Activated CD8-positive, alpha-beta T cell treated with anti-CD3 and anti-CD28 coated beads, Interleukin-2, amount 10 ng/mL, durations not matched to agents 7 days and 5 days (primary cell): Measurements from ENCODE around the gene ITM2B. TPM values are rescaled to one million over a fixed set of nuclear protein-coding genes. Genes with fewer than 3 reads are reported as not detected.
A peak's percentile ranks its signal among the peaks of the same experiment; 100 is the strongest.

Source experiments
- ATAC-seq: fragments of 150-1000 bp; cut with Tn5 transposase; one replicate; pipeline ENCODE4 v1.10.0; 2021; ENCODE audit warnings: moderate library complexity
- CTCF ChIA-PET: fragments of 350-600 bp; sonication (Branson Sonifier 250); formaldehyde crosslinking; loops from one replicate; lab custom pipeline; 2021; ENCODE audit warnings: antibody characterized with exemption; lab: Charles Lee
- POLR2A ChIA-PET: fragments of 350-600 bp; sonication (Branson Sonifier 250); formaldehyde crosslinking; loops from one replicate; lab custom pipeline; 2021; ENCODE audit warnings: antibody characterized with exemption; lab: Charles Lee
- DNase-seq: peaks from one replicate; pipeline ENCODE4 v3.0.0-alpha.2; 2020
- H3K27ac Mint-ChIP-seq: one replicate; pipeline ENCODE4 v1.8.0; 2021; ENCODE audit warnings: mild to moderate bottlenecking, mixed read lengths
- H3K27me3 Mint-ChIP-seq: one replicate; pipeline ENCODE4 v1.8.0; 2021; ENCODE audit warnings: low read depth, mixed read lengths
- H3K36me3 Mint-ChIP-seq: one replicate; pipeline ENCODE4 v1.8.0; 2021; ENCODE audit warnings: low read depth, mixed read lengths
- H3K4me1 Mint-ChIP-seq: one replicate; pipeline ENCODE4 v1.8.0; 2021; ENCODE audit warnings: low read depth, mixed read lengths
- H3K4me3 Mint-ChIP-seq: one replicate; pipeline ENCODE4 v1.8.0; 2021; ENCODE audit warnings: mild to moderate bottlenecking, mixed read lengths
- H3K9me3 Mint-ChIP-seq: one replicate; pipeline ENCODE4 v1.8.0; 2022; ENCODE audit warnings: mixed read lengths; ENCODE audit not compliant: insufficient read depth
- total RNA-seq, 2 experiments: library from RNA; stranded (reverse); gene quantifications; one replicate each; pipeline ENCODE4 v1.2.3, GENCODE V29; 2021

Gene ITM2B
- total RNA-seq, 2 experiments from 2014 or later = 243 to 244 TPM

DNA sequence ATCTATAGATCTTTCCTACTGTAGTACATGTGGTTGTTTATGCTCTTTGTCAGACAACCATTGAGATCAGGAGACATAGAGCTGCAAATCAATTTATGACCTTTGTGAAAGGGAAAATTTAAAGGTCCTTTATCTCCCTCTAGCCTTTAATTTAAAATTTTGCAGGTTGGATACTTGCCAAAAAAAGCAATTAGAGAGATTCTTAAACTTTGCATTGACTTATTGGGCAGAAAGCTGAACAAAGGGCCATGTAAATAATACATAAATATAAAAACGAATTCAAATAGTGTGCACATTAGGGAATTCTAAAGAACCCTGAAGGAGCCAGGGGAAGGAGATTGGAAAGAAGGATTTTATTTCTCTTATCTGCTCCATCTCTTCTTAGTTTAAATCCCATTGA, 48.5 kb downstream of the ITM2B start:
- no peaks in the 10 kb centered on the region for H3K4me1 Mint-ChIP-seq
- no peaks in the 10 kb centered on the region for H3K36me3 Mint-ChIP-seq
- POLR2A ChIA-PET = no interaction called here
- no peak overlapping the region for H3K4me3 Mint-ChIP-seq
- no peaks in the 10 kb centered on the region for H3K9me3 Mint-ChIP-seq
- no peak for DNase-seq
- peaks cover 5% of the 10 kb centered on the region for H3K27me3 Mint-ChIP-seq
- H3K27ac Mint-ChIP-seq = no peak overlapping the region
- no peak for ATAC-seq
- CTCF ChIA-PET = interaction anchor here (1.4 kb wide), 1 partner anchor 10 kb away, joined by 3 read pairs; no protein-coding TSS in a partner anchor

DNA sequence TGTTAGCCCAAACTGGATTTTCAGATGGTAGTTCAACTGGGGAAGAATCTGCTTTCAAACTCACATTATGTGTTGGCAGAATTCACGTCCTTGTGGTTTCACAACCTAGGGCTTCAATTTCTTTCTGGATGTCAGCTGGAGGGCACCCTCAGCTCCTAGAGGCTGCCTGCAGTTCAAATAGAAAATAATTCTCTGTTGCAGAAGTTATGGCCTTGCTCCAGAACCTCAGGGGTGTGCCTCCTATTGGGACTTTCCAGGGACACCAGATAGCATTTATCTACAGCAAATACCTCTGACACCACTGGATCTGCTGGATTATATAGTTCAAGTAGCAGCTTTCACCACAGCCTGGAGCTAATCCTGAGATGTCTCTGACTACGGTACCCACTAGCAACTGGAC, 58.7 kb downstream of the ITM2B start:
- POLR2A ChIA-PET = interaction anchor here (1.8 kb wide), 1 partner anchor 12 kb away, joined by 12 read pairs; the partner anchor contains the start of gene RB1
- Mint-ChIP-seq H3K9me3 (no peaks in the 10 kb centered on the region), H3K36me3 (no peaks in the 10 kb centered on the region), H3K27me3 (peaks cover 16% of the 10 kb centered on the region), H3K4me1 (peaks cover 9% of the 10 kb centered on the region), H3K27ac (no peak overlapping the region), H3K4me3 (no peak overlapping the region)
- ATAC-seq (no peak), DNase-seq (no peak)
- CTCF ChIA-PET = interaction anchor here (0.8 to 1.3 kb wide), 4 partner anchors 10 to 284 kb away, joined by 3 to 4 read pairs (median 3); no protein-coding TSS in a partner anchor

- CTCF ChIA-PET = interaction anchor here (0.6 kb wide), 1 partner anchor 37 kb away, joined by 3 read pairs; no protein-coding TSS in a partner anchor
- peaks cover 16% of the 10 kb centered on the region for H3K27me3 Mint-ChIP-seq
- H3K36me3 Mint-ChIP-seq = no peaks in the 10 kb centered on the region
- no peak for ATAC-seq
- H3K4me3 Mint-ChIP-seq = no peak overlapping the region
- H3K27ac Mint-ChIP-seq = no peak overlapping the region
- no peak for DNase-seq
- POLR2A ChIA-PET = interaction anchor here (1.8 kb wide), 1 partner anchor 11 kb away, joined by 6 read pairs; the partner anchor contains the start of gene RB1
- no peaks in the 10 kb centered on the region for H3K9me3 Mint-ChIP-seq
- peaks cover 15% of the 10 kb centered on the region for H3K4me1 Mint-ChIP-seq
Measured at GRCh38 chr13:48292650-48293049, 59.6 kb downstream of the ITM2B start.

DNA sequence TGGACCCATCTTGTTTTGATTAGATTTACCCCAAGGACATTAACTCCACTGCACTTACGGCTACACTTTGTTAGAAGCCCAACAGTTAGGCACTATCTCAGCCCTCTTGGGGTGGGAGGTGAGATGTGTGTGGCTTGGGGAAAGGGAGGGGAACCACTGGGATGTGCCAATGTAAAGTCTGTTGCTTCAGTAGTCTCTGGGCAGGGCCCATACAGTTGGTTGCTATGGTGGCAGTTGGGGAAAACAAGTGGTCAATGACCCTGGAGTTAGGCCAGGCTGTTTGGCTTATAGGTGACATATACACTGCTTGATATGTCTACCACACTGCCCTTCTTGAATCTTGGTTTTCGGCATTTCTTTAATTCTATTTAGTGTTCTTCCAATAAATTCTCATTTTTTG, 61.6 kb downstream of the ITM2B start:
- Mint-ChIP-seq H3K4me1 (peaks cover 17% of the 10 kb centered on the region), H3K9me3 (no peaks in the 10 kb centered on the region), H3K36me3 (no peaks in the 10 kb centered on the region), H3K27me3 (peaks cover 8% of the 10 kb centered on the region), H3K4me3 (no peak overlapping the region), H3K27ac (no peak overlapping the region)
- POLR2A ChIA-PET = no interaction called here
- CTCF ChIA-PET = interaction anchor here (1.1 kb wide), 1 partner anchor 8 kb away, joined by 4 read pairs; no protein-coding TSS in a partner anchor
- DNase-seq = no peak
- ATAC-seq = no peak

GRCh38 chr13:48295271-48295670, 62.3 kb downstream of the ITM2B start:
- no peaks in the 10 kb centered on the region for H3K36me3 Mint-ChIP-seq
- ATAC-seq = no peak
- DNase-seq = no peak
- ChIA-PET POLR2A (no interaction called here), CTCF (no interaction called here)
- no peak overlapping the region for H3K4me3 Mint-ChIP-seq
- H3K9me3 Mint-ChIP-seq = no peaks in the 10 kb centered on the region
- peaks cover 19% of the 10 kb centered on the region for H3K4me1 Mint-ChIP-seq
- no peak overlapping the region for H3K27ac Mint-ChIP-seq
- H3K27me3 Mint-ChIP-seq = peaks cover 6% of the 10 kb centered on the region

DNA sequence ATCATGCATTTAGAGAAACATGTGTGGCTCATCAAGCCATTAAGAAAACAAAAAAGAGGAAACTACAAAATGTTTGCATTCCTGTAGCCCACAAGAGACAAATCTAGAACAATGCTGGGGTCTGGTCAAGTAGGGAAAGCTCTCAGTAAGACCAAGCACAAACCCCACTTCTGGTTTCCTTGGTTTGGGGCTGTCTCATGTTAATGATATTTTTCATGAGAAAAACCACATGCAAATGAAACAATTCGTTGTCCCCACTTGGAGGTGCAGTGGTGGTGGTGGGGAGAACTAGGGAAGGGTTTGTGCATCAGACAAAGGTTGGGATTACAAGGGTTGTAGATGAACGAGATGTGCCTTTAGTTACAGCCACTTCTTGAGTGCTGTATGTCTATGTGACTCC, 63.5 kb downstream of the ITM2B start:
- H3K4me1 Mint-ChIP-seq = peaks cover 19% of the 10 kb centered on the region
- DNase-seq (no peak), ATAC-seq (no peak)
- ChIA-PET CTCF (no interaction called here), POLR2A (no interaction called here)
- no peaks in the 10 kb centered on the region for H3K9me3 Mint-ChIP-seq
- peaks cover 2% of the 10 kb centered on the region for H3K27me3 Mint-ChIP-seq
- no peak overlapping the region for H3K4me3 Mint-ChIP-seq
- peaks cover 2% of the 10 kb centered on the region for H3K36me3 Mint-ChIP-seq
- H3K27ac Mint-ChIP-seq = peak overlapping the region; percentile 8

- H3K4me1 Mint-ChIP-seq = peaks cover 20% of the 10 kb centered on the region
- ChIA-PET CTCF (no interaction called here), POLR2A (interaction anchor here (0.6 kb wide), 1 partner anchor 37 kb away, joined by 3 read pairs; no protein-coding TSS in a partner anchor)
- no peaks in the 10 kb centered on the region for H3K9me3 Mint-ChIP-seq
- peaks cover 2% of the 10 kb centered on the region for H3K36me3 Mint-ChIP-seq
- no peak overlapping the region for H3K4me3 Mint-ChIP-seq
- ATAC-seq (no peak), DNase-seq (no peak)
- H3K27ac Mint-ChIP-seq = no peak overlapping the region
- peaks cover 2% of the 10 kb centered on the region for H3K27me3 Mint-ChIP-seq
Measured at GRCh38 chr13:48297131-48297786, 64.3 kb downstream of the ITM2B start.

- peaks cover 9% of the 10 kb centered on the region for H3K36me3 Mint-ChIP-seq
- POLR2A ChIA-PET = no interaction called here
- DNase-seq = no peak
- no peak overlapping the region for H3K27ac Mint-ChIP-seq
- peaks cover 2% of the 10 kb centered on the region for H3K27me3 Mint-ChIP-seq
- peaks cover 28% of the 10 kb centered on the region for H3K4me1 Mint-ChIP-seq
- H3K4me3 Mint-ChIP-seq = no peak overlapping the region
- CTCF ChIA-PET = no interaction called here
- no peak for ATAC-seq
- H3K9me3 Mint-ChIP-seq = no peaks in the 10 kb centered on the region
Measured at GRCh38 chr13:48299591-48299990, 66.6 kb downstream of the ITM2B start.

- CTCF ChIA-PET = interaction anchor here (1.3 to 3.2 kb wide), 6 partner anchors 9 to 263 kb away, joined by 4 to 12 read pairs (median 6); partner anchors contain the start of gene MED4
- peak overlapping the region; percentile 94 for H3K4me3 Mint-ChIP-seq
- H3K27me3 Mint-ChIP-seq = no peaks in the 10 kb centered on the region
- peaks cover 27% of the 10 kb centered on the region for H3K36me3 Mint-ChIP-seq
- POLR2A ChIA-PET = interaction anchor here (0.6 to 2.0 kb wide), 11 partner anchors 9 to 266 kb away, joined by 3 to 12 read pairs (median 6); partner anchors contain the start of genes MED4, NUDT15 and RCBTB2
- peaks cover 29% of the 10 kb centered on the region for H3K4me1 Mint-ChIP-seq
- H3K9me3 Mint-ChIP-seq = no peaks in the 10 kb centered on the region
- H3K27ac Mint-ChIP-seq = peak overlapping the region; percentile 98
- DNase-seq (no peak), ATAC-seq (no peak)
Measured at GRCh38 chr13:48302871-48303358, 69.9 kb downstream of the ITM2B start.

DNA sequence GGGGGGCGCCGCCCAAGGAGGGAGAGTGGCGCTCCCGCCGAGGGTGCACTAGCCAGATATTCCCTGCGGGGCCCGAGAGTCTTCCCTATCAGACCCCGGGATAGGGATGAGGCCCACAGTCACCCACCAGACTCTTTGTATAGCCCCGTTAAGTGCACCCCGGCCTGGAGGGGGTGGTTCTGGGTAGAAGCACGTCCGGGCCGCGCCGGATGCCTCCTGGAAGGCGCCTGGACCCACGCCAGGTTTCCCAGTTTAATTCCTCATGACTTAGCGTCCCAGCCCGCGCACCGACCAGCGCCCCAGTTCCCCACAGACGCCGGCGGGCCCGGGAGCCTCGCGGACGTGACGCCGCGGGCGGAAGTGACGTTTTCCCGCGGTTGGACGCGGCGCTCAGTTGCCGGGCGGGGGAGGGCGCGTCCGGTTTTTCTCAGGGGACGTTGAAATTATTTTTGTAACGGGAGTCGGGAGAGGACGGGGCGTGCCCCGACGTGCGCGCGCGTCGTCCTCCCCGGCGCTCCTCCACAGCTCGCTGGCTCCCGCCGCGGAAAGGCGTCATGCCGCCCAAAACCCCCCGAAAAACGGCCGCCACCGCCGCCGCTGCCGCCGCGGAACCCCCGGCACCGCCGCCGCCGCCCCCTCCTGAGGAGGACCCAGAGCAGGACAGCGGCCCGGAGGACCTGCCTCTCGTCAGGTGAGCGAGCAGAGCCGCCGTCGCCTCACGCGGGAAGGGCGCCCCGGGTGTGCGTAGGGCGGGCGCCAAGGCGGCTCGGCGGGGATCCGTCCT, 70.5 kb downstream of the ITM2B start, which contains the start of gene RB1:
RB1 (plus strand) TSS at position 393 of the 784 bp plus-strand sequence; CDS start at position 555, 162 bp downstream.
- ChIA-PET CTCF (interaction anchor here (1.3 to 3.2 kb wide), 4 partner anchors 10 to 264 kb away, joined by 4 to 10 read pairs (median 6); partner anchors contain the start of gene MED4), POLR2A (interaction anchor here (0.8 to 2.0 kb wide), 13 partner anchors 10 to 464 kb away, joined by 3 to 12 read pairs (median 3); partner anchors contain the start of genes MED4, NUDT15 and RCBTB2)
- ATAC-seq (peak; percentile 85), DNase-seq (peak; percentile 94)
- Mint-ChIP-seq H3K36me3 (peaks cover 29% of the 10 kb centered on the region), H3K27me3 (no peaks in the 10 kb centered on the region), H3K4me3 (peak within 1 kb of the TSS; percentile 94), H3K9me3 (no peaks in the 10 kb centered on the region), H3K4me1 (peaks cover 29% of the 10 kb centered on the region), H3K27ac (peak within 1 kb of the TSS; percentile 98)

DNA sequence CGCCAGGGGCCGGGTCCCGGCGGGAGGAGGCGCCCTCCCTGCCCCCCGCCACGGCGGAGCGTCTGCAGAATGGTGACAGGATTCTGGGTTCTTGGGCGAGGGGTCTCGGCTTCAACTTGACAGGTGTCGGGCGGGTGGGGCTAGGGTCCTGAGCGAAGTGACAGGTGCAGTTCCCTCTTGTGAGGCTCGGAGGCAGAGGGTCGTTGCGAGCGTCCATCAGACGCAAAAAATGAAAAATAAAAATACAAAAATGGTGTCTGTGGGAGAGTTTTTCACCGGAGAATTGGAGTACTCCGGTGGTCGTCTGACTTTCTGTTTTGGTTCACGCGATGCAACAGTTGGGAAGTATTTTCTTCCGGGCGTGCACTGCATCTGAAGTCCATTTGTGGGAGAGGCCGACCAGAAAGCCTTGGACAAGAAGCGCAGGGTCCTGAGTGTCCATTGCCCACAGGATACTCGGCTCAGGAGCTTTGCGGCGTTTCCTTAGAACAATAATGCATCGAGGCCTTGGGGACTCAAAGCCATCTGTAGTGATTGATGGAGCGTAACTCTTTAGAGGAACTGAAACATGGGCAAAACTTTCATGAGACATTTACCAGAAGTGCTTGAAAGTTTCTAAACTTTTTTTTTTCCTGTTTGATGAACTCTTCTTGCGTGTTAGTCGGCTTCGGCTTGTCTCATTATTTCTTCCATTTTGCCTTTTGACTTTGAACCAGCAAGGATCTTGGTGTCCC, 71.3 kb downstream of the ITM2B start:
- peaks cover 31% of the 10 kb centered on the region for H3K36me3 Mint-ChIP-seq
- peak; percentile 51 for DNase-seq
- H3K4me1 Mint-ChIP-seq = peaks cover 32% of the 10 kb centered on the region
- ChIA-PET POLR2A (interaction anchor here (0.6 to 1.8 kb wide), 12 partner anchors 14 to 464 kb away, joined by 3 to 12 read pairs (median 3); partner anchors contain the start of gene MED4), CTCF (interaction anchor here (3.2 kb wide), 1 partner anchor 265 kb away, joined by 10 read pairs; no protein-coding TSS in a partner anchor)
- H3K27ac Mint-ChIP-seq = peak overlapping the region; percentile 98
- H3K27me3 Mint-ChIP-seq = no peaks in the 10 kb centered on the region
- peak overlapping the region; percentile 94 for H3K4me3 Mint-ChIP-seq
- no peaks in the 10 kb centered on the region for H3K9me3 Mint-ChIP-seq
- ATAC-seq = peak; percentile 29
